ENCODE measurements around the gene BCAS1. TPM values are rescaled to one million over a fixed set of nuclear protein-coding genes. Genes with fewer than 3 reads are reported as not detected.
A peak's percentile ranks its signal among the peaks of the same experiment; 100 is the strongest.
"Not testable (repeated sequence)": the region's sequence is repeated elsewhere in the genome, so short reads cannot be mapped to it uniquely, and the experiment has no call there.

Gene BCAS1
- total RNA-seq, 1 experiment from 2014 or later: 4.0 TPM

DNA sequence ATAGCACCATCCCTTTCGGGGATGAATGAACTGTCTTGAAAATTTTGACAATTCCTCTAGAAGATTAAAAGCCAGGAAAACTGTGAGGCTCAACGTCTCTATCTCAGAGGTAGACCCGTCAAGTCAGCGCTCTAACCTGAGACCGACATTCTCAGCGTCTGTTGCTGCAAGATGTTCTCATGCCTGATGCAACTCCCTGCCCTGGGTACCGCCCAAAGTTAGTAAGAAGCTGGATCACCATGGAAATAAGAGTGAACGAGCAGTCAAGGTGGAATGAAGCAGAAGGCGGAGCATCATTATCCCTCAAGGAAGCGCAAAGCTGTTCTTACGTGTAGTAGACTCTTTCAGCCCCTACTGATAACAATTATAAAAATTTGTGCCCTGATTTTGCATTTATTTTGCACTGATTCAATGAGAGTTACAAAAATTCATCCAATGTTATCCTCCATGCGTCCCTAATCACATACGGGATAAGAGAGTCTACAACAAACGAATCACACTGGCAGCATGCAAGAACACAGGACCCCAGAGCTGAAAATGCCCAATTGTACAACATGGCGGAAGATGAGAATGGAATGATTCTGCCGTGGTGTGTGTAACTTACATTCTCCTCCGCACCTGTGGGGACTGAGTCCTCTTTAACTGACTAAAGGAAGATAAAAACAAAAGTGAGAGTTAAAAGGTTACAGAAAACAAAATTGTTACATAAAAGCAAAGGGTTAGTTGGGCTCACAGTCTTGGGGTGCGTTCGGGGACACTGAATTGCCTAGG is 95.4 kb downstream of the BCAS1 start:
- Histone ChIP-seq H3K9me2 (ENCODE audit: insufficient read depth) (no peaks in the 10 kb centered on the region), H3K27ac (no peak overlapping the region), H3K4me3 (no peak overlapping the region), H3K4me1 (replicated peaks; ENCODE audit: insufficient read depth) (no peaks in the 10 kb centered on the region), H2AFZ (no peak overlapping the region), H3F3A (ENCODE audit: insufficient read depth, low read depth) (no peaks in the 10 kb centered on the region), H3K79me2 (ENCODE audit: low read depth) (no peaks in the 10 kb centered on the region), H3K9me3 (ENCODE audit: insufficient read depth, low read depth) (no peaks in the 10 kb centered on the region), H3K4me2 (no peak overlapping the region), H3K27me3 (ENCODE audit: insufficient read depth, low read depth) (no peaks in the 10 kb centered on the region), H4K20me1 (ENCODE audit: insufficient read depth) (no peaks in the 10 kb centered on the region), H3K36me3 (ENCODE audit: low read depth) (no peaks in the 10 kb centered on the region)
- peak in 1 of 2 experiments; percentile 22 for DNase-seq
- no TSS peak for BruUV-seq (replicated peaks)
- intact Hi-C loops (cut with micrococcal nuclease; ENCODE audit: unreplicated experiment): loop anchor here (5.0 kb wide), 1 partner anchor 47 kb away; no protein-coding TSS in a partner anchor
- POLR2A ChIA-PET (ENCODE audit: unreplicated experiment): no interaction called here
- TF ChIP-seq EZH2 (IDR thresholded peaks at IDR 0.05; ENCODE audit: low read depth): no peak
- TF ChIP-seq, protein P1, sequence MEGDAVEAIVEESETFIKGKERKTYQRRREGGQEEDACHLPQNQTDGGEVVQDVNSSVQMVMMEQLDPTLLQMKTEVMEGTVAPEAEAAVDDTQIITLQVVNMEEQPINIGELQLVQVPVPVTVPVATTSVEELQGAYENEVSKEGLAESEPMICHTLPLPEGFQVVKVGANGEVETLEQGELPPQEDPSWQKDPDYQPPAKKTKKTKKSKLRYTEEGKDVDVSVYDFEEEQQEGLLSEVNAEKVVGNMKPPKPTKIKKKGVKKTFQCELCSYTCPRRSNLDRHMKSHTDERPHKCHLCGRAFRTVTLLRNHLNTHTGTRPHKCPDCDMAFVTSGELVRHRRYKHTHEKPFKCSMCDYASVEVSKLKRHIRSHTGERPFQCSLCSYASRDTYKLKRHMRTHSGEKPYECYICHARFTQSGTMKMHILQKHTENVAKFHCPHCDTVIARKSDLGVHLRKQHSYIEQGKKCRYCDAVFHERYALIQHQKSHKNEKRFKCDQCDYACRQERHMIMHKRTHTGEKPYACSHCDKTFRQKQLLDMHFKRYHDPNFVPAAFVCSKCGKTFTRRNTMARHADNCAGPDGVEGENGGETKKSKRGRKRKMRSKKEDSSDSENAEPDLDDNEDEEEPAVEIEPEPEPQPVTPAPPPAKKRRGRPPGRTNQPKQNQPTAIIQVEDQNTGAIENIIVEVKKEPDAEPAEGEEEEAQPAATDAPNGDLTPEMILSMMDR (conservative IDR thresholded peaks at IDR 0.05): no peak
- CTCF ChIA-PET: no interaction called here

DNA sequence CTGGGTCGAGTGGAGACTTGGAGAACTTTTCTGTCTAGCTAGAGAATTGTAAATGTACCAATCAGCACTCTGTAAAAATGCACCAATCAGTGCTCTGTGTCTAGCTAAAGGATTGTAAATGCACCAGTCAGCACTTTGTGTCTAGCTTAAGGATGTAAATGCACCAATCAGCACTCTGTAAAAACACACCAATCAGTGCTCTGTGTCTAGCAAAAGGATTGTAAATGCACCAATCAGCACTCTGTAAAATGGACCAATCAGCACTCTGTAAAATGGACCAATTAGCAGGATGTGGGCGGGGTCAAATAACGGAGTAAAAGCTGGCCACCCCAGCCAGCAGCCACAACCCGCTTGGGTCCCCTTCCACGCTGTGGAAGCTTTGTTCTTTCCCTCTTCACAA is 96.5 kb downstream of the BCAS1 start:
- H2AFZ ChIP-seq; H3K79me2 ChIP-seq (ENCODE audit: low read depth); DNase-seq; H3K27me3 ChIP-seq (ENCODE audit: insufficient read depth, low read depth); H3K4me1 ChIP-seq (replicated peaks; ENCODE audit: insufficient read depth); H3K36me3 ChIP-seq (ENCODE audit: low read depth); H3F3A ChIP-seq (ENCODE audit: insufficient read depth, low read depth); POLR2A ChIA-PET (ENCODE audit: unreplicated experiment); H3K9me2 ChIP-seq (ENCODE audit: insufficient read depth); H4K20me1 ChIP-seq (ENCODE audit: insufficient read depth); BruUV-seq (replicated peaks); intact Hi-C loops (cut with micrococcal nuclease; ENCODE audit: unreplicated experiment); CTCF ChIA-PET; H3K4me2 ChIP-seq; H3K27ac ChIP-seq; H3K9me3 ChIP-seq (ENCODE audit: insufficient read depth, low read depth); H3K4me3 ChIP-seq: not testable (repeated sequence)

- no peak for TF ChIP-seq EZH2 (IDR thresholded peaks at IDR 0.05; ENCODE audit: low read depth)
- TF ChIP-seq, protein P1 (conservative IDR thresholded peaks at IDR 0.05): no peak
- no TSS peak for BruUV-seq (replicated peaks)
- no peaks in the 10 kb centered on the region for H3K9me2 ChIP-seq (ENCODE audit: insufficient read depth)
- H2AFZ ChIP-seq: no peak overlapping the region
- intact Hi-C loops (cut with micrococcal nuclease; ENCODE audit: unreplicated experiment): no loop called here
- H3F3A ChIP-seq (ENCODE audit: insufficient read depth, low read depth): no peaks in the 10 kb centered on the region
- H3K4me2 ChIP-seq: no peak overlapping the region
- ChIA-PET POLR2A (ENCODE audit: unreplicated experiment) (no interaction called here), CTCF (no interaction called here)
- no peak overlapping the region for H3K27ac ChIP-seq
- H4K20me1 ChIP-seq (ENCODE audit: insufficient read depth): no peaks in the 10 kb centered on the region
- H3K9me3 ChIP-seq (ENCODE audit: insufficient read depth, low read depth): no peaks in the 10 kb centered on the region
- H3K4me1 ChIP-seq (replicated peaks; ENCODE audit: insufficient read depth): no peaks in the 10 kb centered on the region
- H3K36me3 ChIP-seq (ENCODE audit: low read depth): no peaks in the 10 kb centered on the region
- H3K4me3 ChIP-seq: no peak overlapping the region
- no peaks in the 10 kb centered on the region for H3K27me3 ChIP-seq (ENCODE audit: insufficient read depth, low read depth)
- H3K79me2 ChIP-seq (ENCODE audit: low read depth): no peaks in the 10 kb centered on the region
- peak in 1 of 2 experiments; percentile 28 for DNase-seq
Measured at GRCh38 chr20:53972179-53972578, 98.2 kb downstream of the BCAS1 start.
